ENCODE data around the gene CSNK1G2.

Gene CSNK1G2

DNA sequence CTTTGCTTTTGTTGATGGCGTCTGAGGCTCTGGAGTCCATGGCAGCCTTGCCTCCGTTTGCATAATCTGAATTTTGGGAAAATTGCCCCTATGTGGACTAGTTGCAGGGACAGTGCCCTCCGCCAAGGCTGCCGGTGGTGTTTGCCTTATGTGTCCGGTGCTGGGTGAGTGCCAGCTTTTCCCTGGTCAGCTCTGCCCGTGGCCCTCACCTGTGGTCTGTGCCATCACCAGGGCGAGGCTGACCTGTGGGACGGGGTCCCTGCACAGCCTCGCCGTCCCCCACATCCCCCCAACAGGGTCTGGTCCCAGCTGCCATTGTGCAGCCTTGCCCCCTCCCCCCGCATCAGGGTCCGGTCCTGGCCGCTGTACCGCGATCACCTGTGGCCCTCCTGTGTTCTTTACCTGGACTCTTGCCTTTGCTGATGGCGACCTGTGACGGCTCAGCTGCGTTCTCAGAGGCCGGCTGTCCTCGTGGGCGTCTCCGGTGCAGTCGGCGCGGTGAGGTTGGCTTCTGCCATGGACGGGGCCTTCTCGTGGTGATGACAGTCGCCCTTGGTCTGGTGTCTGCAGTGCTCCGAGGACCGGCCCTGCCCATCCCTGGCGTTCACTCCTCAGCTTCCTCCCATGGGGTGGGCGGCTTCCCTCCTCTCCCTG, 12.6 kb downstream of the CSNK1G2 start:
- no peaks in the 10 kb centered on the region for H3K4me1 ChIP-seq
- H3K4me2 ChIP-seq (ENCODE audit: low read length), result no peak overlapping the region
- TF ChIP-seq, protein P1, sequence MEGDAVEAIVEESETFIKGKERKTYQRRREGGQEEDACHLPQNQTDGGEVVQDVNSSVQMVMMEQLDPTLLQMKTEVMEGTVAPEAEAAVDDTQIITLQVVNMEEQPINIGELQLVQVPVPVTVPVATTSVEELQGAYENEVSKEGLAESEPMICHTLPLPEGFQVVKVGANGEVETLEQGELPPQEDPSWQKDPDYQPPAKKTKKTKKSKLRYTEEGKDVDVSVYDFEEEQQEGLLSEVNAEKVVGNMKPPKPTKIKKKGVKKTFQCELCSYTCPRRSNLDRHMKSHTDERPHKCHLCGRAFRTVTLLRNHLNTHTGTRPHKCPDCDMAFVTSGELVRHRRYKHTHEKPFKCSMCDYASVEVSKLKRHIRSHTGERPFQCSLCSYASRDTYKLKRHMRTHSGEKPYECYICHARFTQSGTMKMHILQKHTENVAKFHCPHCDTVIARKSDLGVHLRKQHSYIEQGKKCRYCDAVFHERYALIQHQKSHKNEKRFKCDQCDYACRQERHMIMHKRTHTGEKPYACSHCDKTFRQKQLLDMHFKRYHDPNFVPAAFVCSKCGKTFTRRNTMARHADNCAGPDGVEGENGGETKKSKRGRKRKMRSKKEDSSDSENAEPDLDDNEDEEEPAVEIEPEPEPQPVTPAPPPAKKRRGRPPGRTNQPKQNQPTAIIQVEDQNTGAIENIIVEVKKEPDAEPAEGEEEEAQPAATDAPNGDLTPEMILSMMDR (IDR thresholded peaks at IDR 0.05), result no peak
- H3K79me2 ChIP-seq, result peaks cover 73% of the 10 kb centered on the region
- H3K9me3 ChIP-seq (ENCODE audit: control insufficient read depth, low read length), result no peaks in the 10 kb centered on the region
- no peak overlapping the region for H3K9ac ChIP-seq
- H2AFZ ChIP-seq, result no peak overlapping the region
- no peaks in the 10 kb centered on the region for H3K36me3 ChIP-seq (ENCODE audit: control insufficient read depth, insufficient read depth, low read length)
- H3K4me3 ChIP-seq (ENCODE audit: low read depth, low read length), result no peak overlapping the region
- H3K27me3 ChIP-seq (ENCODE audit: control insufficient read depth, insufficient read depth, low read length), result no peaks in the 10 kb centered on the region
- no peak overlapping the region for H3K27ac ChIP-seq

DNA sequence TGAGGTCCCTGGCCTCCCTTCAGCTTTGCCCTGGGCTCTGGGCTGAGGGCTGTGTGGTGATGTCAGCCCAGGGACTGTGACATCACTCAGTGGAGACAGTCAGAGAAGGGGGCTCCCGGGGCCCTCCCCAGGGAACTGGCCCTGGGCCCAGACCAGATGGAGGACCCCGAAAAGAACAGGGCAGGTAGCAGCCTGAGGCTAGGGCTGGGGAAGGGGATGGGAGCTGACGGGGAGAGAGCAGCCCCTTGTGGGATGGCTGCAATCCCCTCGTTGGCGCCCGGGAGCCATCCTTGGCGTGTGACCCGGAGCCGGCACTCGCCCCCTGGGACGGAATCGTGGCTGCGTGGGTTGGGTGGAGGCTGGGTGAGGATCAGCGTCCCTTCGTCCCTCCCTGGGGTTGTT, 13.6 kb downstream of the CSNK1G2 start:
- no peak overlapping the region for H2AFZ ChIP-seq
- no peaks in the 10 kb centered on the region for H3K36me3 ChIP-seq (ENCODE audit: control insufficient read depth, insufficient read depth, low read length)
- no peaks in the 10 kb centered on the region for H3K9me3 ChIP-seq (ENCODE audit: control insufficient read depth, low read length)
- no peaks in the 10 kb centered on the region for H3K4me1 ChIP-seq
- H3K27me3 ChIP-seq (ENCODE audit: control insufficient read depth, insufficient read depth, low read length), result no peaks in the 10 kb centered on the region
- H3K4me2 ChIP-seq (ENCODE audit: low read length), result no peak overlapping the region
- peaks cover 69% of the 10 kb centered on the region for H3K79me2 ChIP-seq
- H3K4me3 ChIP-seq (ENCODE audit: low read depth, low read length), result no peak overlapping the region
- TF ChIP-seq, protein P1 (IDR thresholded peaks at IDR 0.05), result no peak
- no peak overlapping the region for H3K27ac ChIP-seq
- H3K9ac ChIP-seq, result no peak overlapping the region

DNA sequence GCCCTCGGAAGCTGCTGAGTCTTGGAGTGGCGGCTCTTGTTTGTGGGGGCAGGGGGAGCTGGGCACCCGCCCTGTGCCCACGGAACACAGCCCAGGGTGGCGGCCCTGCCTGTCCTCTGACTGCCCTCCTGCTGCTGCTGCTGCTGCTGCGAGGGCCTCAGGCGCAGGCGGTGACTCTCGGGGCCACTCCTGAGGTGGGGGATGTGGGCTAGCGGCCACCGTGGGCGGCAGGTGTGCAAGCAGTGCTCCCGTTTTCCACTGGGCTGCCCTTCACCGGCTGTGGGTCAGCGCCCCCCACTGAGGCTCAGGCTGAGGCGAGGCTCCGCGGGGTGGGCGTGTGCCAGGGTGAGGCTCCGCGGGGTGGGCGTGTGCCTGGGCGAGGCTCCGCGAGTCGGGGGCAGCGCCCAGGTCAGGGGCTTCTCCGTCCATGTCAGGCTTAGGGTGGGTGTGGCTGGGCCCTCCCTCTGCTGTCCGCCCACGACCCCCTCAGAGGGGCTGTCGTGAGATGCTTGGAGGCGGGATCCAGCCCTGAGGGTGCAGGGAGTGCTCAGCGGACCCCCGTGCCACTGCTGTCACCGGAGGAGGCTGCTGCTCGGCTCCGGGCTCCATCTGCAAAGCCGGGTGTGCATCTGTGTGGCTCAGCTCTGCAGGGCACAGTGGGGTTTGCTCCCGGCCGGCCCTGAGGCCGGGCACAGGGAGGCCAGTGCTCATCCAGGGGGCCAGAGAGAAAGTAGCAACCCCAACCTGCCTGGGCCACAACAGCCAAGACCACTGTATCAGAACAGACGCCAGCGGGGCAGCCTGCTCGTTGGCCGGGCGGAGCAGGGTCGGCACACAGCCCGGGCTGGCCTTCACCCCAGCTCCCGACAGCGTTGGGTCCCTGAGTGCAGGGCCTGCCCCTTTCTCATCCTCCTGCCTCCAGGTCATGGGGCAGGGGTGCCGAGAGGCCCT, 14.5 kb downstream of the CSNK1G2 start:
- no peak overlapping the region for H3K9ac ChIP-seq
- TF ChIP-seq, protein P1 (IDR thresholded peaks at IDR 0.05), result no peak
- no peak overlapping the region for H3K4me2 ChIP-seq (ENCODE audit: low read length)
- H3K4me1 ChIP-seq, result no peaks in the 10 kb centered on the region
- no peaks in the 10 kb centered on the region for H3K36me3 ChIP-seq (ENCODE audit: control insufficient read depth, insufficient read depth, low read length)
- no peak overlapping the region for H2AFZ ChIP-seq
- no peaks in the 10 kb centered on the region for H3K9me3 ChIP-seq (ENCODE audit: control insufficient read depth, low read length)
- H3K79me2 ChIP-seq, result peaks cover 64% of the 10 kb centered on the region
- H3K4me3 ChIP-seq (ENCODE audit: low read depth, low read length), result no peak overlapping the region
- no peak overlapping the region for H3K27ac ChIP-seq
- no peaks in the 10 kb centered on the region for H3K27me3 ChIP-seq (ENCODE audit: control insufficient read depth, insufficient read depth, low read length)

DNA sequence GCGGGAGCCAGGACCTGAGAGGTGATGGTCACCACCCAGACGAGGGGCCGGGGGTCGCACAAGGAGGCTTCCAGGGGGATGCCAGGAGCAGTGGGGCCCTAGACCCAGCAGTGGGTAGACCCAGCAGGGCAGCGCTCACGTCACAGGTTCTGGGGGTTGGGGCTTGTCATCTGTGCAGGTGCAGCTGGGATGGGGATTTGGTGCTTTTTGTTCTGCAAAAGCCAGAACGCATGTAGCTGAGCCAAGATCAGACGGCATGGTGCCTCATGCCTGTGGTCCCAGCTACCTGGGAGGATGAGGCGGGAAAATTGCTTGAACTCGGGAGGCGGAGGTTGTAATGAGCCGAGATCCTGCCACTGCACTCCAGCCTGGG, 15.1 kb downstream of the CSNK1G2 start:
- Histone ChIP-seq H3K4me2 (ENCODE audit: low read length) (no peak overlapping the region), H2AFZ (no peak overlapping the region), H3K9me3 (ENCODE audit: control insufficient read depth, low read length) (no peaks in the 10 kb centered on the region), H3K27me3 (ENCODE audit: control insufficient read depth, insufficient read depth, low read length) (no peaks in the 10 kb centered on the region), H3K4me1 (no peaks in the 10 kb centered on the region), H3K9ac (no peak overlapping the region), H3K4me3 (ENCODE audit: low read depth, low read length) (no peak overlapping the region), H3K27ac (no peak overlapping the region), H3K79me2 (peaks cover 60% of the 10 kb centered on the region), H3K36me3 (ENCODE audit: control insufficient read depth, insufficient read depth, low read length) (no peaks in the 10 kb centered on the region)
- TF ChIP-seq, protein P1 (IDR thresholded peaks at IDR 0.05), result no peak

Measured in parathyroid adenoma (tissue), 2 donors.